SJSA1 (cell line): Measurements from ENCODE around the gene TMEM238L. TPM values are rescaled to one million over a fixed set of nuclear protein-coding genes. Genes with fewer than 3 reads are reported as not detected.

Source experiments
- DNase-seq, 2 experiments: peaks; one replicate each; pipeline ENCODE4 v3.0.0-alpha.2; 2015 to 2020; ENCODE audit warnings: low spot score in 2 of 2, low read depth in 1 of 2
- H3K27ac ChIP-seq: fragments of 250-450 bp; sonication (Bioruptor Pico); 2 replicates; pipeline ENCODE4 v1.5.1; 2020; ENCODE audit warnings: mild to moderate bottlenecking, moderate library complexity
- H3K27me3 ChIP-seq: fragments of 250-450 bp; sonication (Bioruptor Pico); replicated peaks from 2 replicates; pipeline ENCODE4 v1.5.1; 2020; ENCODE audit warnings: mild to moderate bottlenecking, moderate library complexity
- H3K36me3 ChIP-seq: fragments of 250-450 bp; sonication (Bioruptor Pico); 2 replicates; pipeline ENCODE4 v1.5.1; 2020; ENCODE audit warnings: mild to moderate bottlenecking
- H3K4me1 ChIP-seq: fragments of 250-450 bp; sonication (Bioruptor Pico); replicated peaks from 2 replicates; pipeline ENCODE4 v1.6.1; 2021; ENCODE audit warnings: mild to moderate bottlenecking
- H3K4me3 ChIP-seq: fragments of 250-450 bp; sonication (Bioruptor Pico); 2 replicates; pipeline ENCODE4 v1.5.1; 2020; ENCODE audit warnings: mild to moderate bottlenecking
- H3K9me3 ChIP-seq: fragments of 250-450 bp; sonication (Bioruptor Pico); replicated peaks from 2 replicates; pipeline ENCODE4 v1.5.1; 2020; ENCODE audit warnings: mild to moderate bottlenecking
- total RNA-seq: library from RNA; depleted of rRNA; stranded (reverse); fragments of >200 nt; shearing (Covaris generic); gene quantifications from 2 replicates; pipeline ENCODE4 v1.2.3, GENCODE V29; 2014

TMEM238L gene
- total RNA-seq, 1 experiment from 2014 or later: not detected

GRCh38 chr17:10775740-10776356 is 28.1 kb downstream of the TMEM238L start:
- no peak overlapping the region for H3K4me3 ChIP-seq
- no peaks in the 10 kb centered on the region for H3K27me3 ChIP-seq
- H3K27ac ChIP-seq: no peak overlapping the region
- no peaks in the 10 kb centered on the region for H3K4me1 ChIP-seq
- peaks cover 7% of the 10 kb centered on the region; the same call in 1 of the 2 replicates for H3K9me3 ChIP-seq
- no peak for DNase-seq
- H3K36me3 ChIP-seq: no peaks in the 10 kb centered on the region

DNA sequence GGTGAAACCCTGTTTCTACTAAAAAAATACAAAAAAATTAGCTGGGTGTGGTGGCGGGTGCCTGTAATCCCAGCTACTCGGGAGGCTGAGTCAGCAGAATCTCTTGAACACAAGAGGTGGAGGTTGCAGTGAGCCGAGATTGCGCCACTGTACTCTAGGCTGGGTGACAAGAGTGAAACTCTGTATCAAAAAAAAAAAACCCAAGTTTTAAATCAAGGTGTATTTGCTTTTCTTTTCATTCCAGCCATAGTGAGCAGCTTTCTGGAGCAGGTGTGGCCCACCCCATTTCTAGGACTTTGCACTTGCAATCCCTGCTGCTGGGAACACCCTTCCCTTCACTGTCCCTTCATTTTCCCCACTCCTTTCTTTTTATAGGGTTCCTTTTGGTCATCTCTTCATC is 28.8 kb downstream of the TMEM238L start:
- Histone ChIP-seq H3K4me1 (no peaks in the 10 kb centered on the region), H3K27ac (no peak overlapping the region), H3K9me3 (peaks cover 7% of the 10 kb centered on the region; the same call in 1 of the 2 replicates), H3K36me3 (no peaks in the 10 kb centered on the region), H3K4me3 (no peak overlapping the region), H3K27me3 (no peaks in the 10 kb centered on the region)
- no peak for DNase-seq

DNA sequence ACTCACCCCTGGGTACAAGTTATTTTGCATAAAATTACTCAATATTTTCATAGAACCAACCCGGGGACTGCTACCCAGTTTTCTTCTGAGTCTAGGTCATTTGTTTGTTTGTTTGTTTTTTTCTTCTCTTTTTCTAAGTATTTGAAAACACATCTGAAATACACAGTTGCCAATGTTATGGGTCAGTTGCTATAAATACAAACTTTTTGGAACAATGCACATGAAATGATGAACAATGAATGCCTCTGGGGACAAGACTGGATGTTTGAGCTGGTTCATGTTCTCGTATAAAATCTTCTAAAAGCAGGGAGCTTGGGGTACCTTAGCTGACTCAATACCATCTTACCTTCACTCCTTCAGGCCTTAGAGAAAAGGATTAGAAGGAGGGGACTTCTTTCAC is 30.5 kb downstream of the TMEM238L start:
- DNase-seq: no peak
- Histone ChIP-seq H3K4me3 (no peak overlapping the region), H3K4me1 (no peaks in the 10 kb centered on the region), H3K27ac (no peak overlapping the region), H3K36me3 (no peaks in the 10 kb centered on the region), H3K27me3 (no peaks in the 10 kb centered on the region), H3K9me3 (peaks cover 7% of the 10 kb centered on the region; the same call in 1 of the 2 replicates)

DNA sequence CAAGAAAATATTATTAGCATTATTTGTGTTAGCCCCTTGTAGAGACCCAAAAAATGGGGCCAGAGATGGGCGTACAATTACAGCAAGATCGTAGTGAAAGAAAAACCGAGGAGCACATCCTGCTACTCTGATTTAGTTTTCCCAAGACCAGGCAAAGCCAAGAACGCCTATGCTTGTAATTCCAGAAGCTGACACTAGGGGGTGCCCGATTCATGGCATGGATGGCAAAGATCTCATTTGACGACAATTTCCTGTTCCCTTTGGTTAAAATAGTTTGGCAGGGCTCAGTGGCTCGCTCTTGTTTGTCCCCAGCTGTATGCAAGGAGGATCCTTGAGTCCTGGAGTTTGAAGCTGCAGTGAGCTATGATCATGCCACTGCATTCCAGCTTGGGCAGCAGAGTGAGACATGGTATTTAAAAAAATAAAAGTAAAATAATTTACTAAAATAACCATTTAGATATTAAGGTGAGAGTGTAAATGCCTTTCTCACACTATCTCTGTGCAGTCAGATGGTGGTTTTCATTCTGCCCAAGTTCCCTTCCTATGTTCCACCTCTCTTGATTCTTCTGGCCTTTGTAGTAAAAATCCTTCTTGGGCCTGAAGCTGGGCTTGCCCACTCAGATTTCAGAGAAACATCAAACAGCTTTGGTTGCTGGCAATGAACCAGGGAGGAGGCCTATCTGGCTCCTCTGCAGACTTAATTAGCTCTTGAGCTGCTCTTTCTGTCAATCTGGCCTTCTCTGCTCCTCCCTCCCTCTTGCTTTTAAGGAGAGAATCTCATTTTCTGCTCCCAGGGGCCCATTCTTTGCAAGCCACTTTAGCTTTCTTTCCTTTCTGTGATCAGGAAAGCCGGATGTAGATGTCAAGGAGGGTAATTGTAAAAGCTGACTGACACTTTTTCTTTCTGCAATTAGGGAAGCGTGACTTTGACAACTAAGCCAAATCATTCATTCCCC is 31.2 kb downstream of the TMEM238L start:
- Histone ChIP-seq H3K4me1 (no peaks in the 10 kb centered on the region), H3K27me3 (no peaks in the 10 kb centered on the region), H3K4me3 (no peak overlapping the region), H3K9me3 (peaks cover 7% of the 10 kb centered on the region; the same call in 1 of the 2 replicates), H3K36me3 (no peaks in the 10 kb centered on the region), H3K27ac (no peak overlapping the region)
- DNase-seq: no peak

DNA sequence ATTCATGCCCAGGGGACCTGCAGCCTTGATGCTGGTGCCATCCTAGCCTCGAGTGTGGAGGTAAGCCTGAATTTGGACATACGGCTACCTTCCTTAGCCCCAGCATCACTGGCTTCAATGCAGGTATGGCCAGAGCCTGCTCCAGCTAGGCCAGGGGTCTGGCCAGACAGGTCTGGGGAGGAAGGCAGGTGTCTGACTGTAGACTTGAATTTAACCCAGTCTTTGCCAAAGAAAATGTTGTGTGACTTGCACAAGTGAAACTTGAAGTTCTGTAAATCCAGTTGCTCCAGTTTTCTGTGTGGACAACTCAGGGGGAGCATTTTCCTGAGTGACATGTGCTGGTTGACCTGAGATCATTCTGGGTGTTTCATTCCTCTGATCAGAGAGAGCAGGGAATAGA is 32.8 kb downstream of the TMEM238L start:
- DNase-seq: no peak
- no peaks in the 10 kb centered on the region for H3K36me3 ChIP-seq
- no peaks in the 10 kb centered on the region for H3K4me1 ChIP-seq
- peaks cover 7% of the 10 kb centered on the region; the same call in 1 of the 2 replicates for H3K9me3 ChIP-seq
- H3K4me3 ChIP-seq: no peak overlapping the region
- no peak overlapping the region for H3K27ac ChIP-seq
- no peaks in the 10 kb centered on the region for H3K27me3 ChIP-seq

GRCh38 chr17:10769840-10770239 is 34.1 kb downstream of the TMEM238L start:
- no peaks in the 10 kb centered on the region for H3K27me3 ChIP-seq
- H3K4me1 ChIP-seq: no peaks in the 10 kb centered on the region
- no peak overlapping the region for H3K4me3 ChIP-seq
- H3K36me3 ChIP-seq: no peaks in the 10 kb centered on the region
- no peak for DNase-seq
- no peak overlapping the region for H3K27ac ChIP-seq
- H3K9me3 ChIP-seq: peaks cover 7% of the 10 kb centered on the region; the same call in 1 of the 2 replicates

GRCh38 chr17:10768750-10769251 is 35.1 kb downstream of the TMEM238L start:
- H3K4me3 ChIP-seq: no peak overlapping the region
- H3K4me1 ChIP-seq: no peaks in the 10 kb centered on the region
- peaks cover 7% of the 10 kb centered on the region; the same call in 1 of the 2 replicates for H3K9me3 ChIP-seq
- DNase-seq: peak in 1 of 2 experiments; percentile 3
- no peak overlapping the region; the same call in 1 of the 2 replicates for H3K27ac ChIP-seq
- no peaks in the 10 kb centered on the region for H3K36me3 ChIP-seq
- no peaks in the 10 kb centered on the region for H3K27me3 ChIP-seq

DNA sequence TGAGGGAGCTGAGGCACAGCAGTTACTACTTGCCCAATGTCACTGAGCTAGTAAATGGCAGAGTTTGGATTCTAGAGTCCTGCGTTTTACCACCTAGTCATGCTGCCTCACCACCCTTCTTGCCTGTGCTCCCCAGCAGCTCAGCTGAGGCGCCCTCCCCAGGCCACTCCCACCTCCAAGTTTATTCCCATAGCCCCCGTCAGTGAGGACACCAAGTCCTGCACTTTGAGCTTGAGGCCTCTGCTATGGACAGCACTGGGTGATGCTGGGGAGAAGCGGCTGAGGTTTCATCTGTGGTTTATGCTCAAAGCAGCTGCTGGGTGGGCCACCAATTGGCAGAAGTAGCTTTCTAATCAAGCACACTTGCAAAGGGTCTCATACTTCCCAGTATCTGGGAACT is 36.7 kb downstream of the TMEM238L start:
- Histone ChIP-seq H3K36me3 (no peaks in the 10 kb centered on the region), H3K27me3 (no peaks in the 10 kb centered on the region), H3K4me1 (no peaks in the 10 kb centered on the region), H3K9me3 (peaks cover 4% of the 10 kb centered on the region; the same call in 1 of the 2 replicates), H3K27ac (no peak overlapping the region), H3K4me3 (no peak overlapping the region)
- DNase-seq: no peak

DNA sequence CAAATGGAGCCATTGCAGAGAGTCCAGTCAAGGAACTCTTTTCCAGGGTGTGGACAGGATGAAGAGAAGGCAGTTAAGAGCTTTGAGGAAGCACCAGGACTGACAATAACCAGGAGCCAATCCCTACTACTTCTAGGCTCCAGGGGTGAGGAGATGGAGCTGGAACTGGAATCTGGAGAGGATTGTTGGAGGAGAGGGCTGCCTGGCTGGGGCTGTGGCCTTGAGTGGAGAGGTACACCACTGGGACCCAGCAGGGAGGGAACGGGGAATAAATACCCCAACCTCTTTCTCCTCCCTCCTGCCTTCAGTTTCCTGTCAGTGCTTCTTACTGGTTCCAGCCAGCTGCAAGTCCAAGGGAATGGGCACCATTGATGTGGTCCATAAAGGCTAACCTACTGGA is 41.9 kb downstream of the TMEM238L start:
- no peaks in the 10 kb centered on the region for H3K27me3 ChIP-seq
- H3K36me3 ChIP-seq: no peaks in the 10 kb centered on the region
- H3K27ac ChIP-seq: no peak overlapping the region
- no peak for DNase-seq
- H3K4me1 ChIP-seq: no peaks in the 10 kb centered on the region
- H3K9me3 ChIP-seq: no peaks in the 10 kb centered on the region
- no peak overlapping the region for H3K4me3 ChIP-seq

- Histone ChIP-seq H3K9me3 (no peaks in the 10 kb centered on the region), H3K4me3 (no peak overlapping the region), H3K36me3 (no peaks in the 10 kb centered on the region), H3K4me1 (no peaks in the 10 kb centered on the region), H3K27me3 (no peaks in the 10 kb centered on the region), H3K27ac (no peak overlapping the region)
- DNase-seq: no peak
Measured at GRCh38 chr17:10761281-10761680, 42.6 kb downstream of the TMEM238L start.

DNA sequence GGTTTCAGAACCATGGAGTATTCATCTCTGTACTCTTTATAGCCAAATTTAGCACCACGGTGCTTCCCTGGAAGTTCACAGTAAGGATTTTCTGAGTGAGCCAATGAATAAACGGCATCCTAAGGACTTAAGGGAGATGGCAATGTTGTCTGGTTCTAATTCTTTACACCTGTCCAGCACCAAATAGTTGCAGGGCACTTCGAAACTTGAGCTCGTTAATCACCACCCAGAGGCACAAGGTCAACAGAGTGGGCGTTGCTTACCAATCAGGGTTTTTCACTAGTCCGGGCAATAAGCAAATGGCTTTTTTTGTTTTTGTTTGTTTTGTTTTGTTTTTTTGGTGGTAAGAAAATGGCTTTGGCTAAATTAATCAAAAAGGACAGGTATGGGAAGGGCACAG is 45.8 kb downstream of the TMEM238L start:
- no peaks in the 10 kb centered on the region for H3K4me1 ChIP-seq
- no peaks in the 10 kb centered on the region for H3K36me3 ChIP-seq
- no peaks in the 10 kb centered on the region for H3K27me3 ChIP-seq
- no peak overlapping the region for H3K27ac ChIP-seq
- H3K4me3 ChIP-seq: no peak overlapping the region
- no peaks in the 10 kb centered on the region for H3K9me3 ChIP-seq
- DNase-seq: no peak

DNA sequence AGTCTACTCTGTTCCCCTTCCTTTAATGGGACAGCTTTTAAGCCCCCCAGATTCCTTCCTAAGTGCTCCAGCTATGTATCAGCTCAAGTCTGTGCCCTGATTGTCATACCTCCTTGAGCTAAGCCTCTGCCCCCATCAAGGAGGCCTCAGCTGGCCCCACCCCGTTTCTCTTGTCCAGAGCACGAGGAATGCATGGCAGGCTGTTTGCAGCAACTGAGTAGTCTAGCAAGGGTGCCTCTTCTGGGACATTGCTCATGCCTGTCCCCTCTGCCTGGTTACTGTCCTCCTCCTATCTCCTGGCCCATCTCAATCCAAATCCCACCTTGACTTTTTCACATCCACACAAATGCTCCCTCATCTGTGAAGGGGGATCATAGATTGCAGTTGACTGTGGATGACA is 46.3 kb downstream of the TMEM238L start:
- no peak overlapping the region for H3K4me3 ChIP-seq
- no peaks in the 10 kb centered on the region for H3K36me3 ChIP-seq
- no peaks in the 10 kb centered on the region for H3K27me3 ChIP-seq
- no peak overlapping the region for H3K27ac ChIP-seq
- DNase-seq: no peak
- no peaks in the 10 kb centered on the region for H3K4me1 ChIP-seq
- no peaks in the 10 kb centered on the region for H3K9me3 ChIP-seq

- Histone ChIP-seq H3K36me3 (no peaks in the 10 kb centered on the region), H3K27ac (no peak overlapping the region), H3K4me1 (no peaks in the 10 kb centered on the region), H3K27me3 (no peaks in the 10 kb centered on the region), H3K9me3 (no peaks in the 10 kb centered on the region), H3K4me3 (no peak overlapping the region)
- no peak for DNase-seq
Measured at GRCh38 chr17:10757067-10757466, 46.8 kb downstream of the TMEM238L start.

DNA sequence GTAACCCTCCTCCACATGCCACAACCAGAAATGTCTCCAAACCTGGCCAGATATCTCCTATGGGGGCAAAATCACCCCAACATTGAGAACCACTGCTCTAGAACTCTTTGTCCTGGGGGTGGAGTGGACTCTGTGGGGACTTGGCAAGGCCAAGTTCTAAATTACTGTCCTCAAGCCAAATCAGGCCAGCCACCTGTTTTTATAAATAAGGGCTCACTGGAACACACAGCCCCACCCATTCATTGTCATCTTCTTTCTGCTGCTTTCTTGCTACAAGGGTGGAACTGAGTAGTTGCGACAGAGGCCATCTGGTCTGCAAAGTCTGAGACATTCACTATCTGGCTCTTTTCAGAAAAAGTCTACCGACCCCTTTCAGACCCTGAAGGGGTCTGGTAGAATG is 47.3 kb downstream of the TMEM238L start:
- no peaks in the 10 kb centered on the region for H3K4me1 ChIP-seq
- no peak overlapping the region for H3K4me3 ChIP-seq
- no peaks in the 10 kb centered on the region for H3K36me3 ChIP-seq
- no peaks in the 10 kb centered on the region for H3K9me3 ChIP-seq
- DNase-seq: no peak
- H3K27me3 ChIP-seq: no peaks in the 10 kb centered on the region
- no peak overlapping the region for H3K27ac ChIP-seq
